ENCODE data around the gene OTOR.

DNA sequence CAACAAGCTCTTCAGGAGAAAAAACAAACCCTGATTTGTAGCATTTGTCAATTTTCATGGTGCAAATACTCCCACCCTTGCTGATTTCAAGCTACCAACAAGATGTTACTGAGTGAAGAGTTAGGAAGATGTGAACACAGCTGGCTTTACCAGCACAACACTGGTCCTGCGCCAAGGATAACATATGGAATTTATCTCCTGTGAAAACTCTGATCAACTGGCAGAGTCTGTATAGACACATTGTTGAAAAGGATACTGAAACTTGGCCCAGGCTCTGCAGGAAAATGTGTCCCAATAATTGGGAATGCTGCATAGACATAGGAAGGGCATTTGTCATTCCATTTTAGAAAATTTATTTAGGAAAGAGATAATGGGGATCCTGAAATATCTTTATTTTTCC, 29.0 kb downstream of the OTOR start:
- TF ChIP-seq EZH2 (IDR thresholded peaks at IDR 0.05): no peak
- TF ChIP-seq, protein P1, sequence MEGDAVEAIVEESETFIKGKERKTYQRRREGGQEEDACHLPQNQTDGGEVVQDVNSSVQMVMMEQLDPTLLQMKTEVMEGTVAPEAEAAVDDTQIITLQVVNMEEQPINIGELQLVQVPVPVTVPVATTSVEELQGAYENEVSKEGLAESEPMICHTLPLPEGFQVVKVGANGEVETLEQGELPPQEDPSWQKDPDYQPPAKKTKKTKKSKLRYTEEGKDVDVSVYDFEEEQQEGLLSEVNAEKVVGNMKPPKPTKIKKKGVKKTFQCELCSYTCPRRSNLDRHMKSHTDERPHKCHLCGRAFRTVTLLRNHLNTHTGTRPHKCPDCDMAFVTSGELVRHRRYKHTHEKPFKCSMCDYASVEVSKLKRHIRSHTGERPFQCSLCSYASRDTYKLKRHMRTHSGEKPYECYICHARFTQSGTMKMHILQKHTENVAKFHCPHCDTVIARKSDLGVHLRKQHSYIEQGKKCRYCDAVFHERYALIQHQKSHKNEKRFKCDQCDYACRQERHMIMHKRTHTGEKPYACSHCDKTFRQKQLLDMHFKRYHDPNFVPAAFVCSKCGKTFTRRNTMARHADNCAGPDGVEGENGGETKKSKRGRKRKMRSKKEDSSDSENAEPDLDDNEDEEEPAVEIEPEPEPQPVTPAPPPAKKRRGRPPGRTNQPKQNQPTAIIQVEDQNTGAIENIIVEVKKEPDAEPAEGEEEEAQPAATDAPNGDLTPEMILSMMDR (IDR thresholded peaks at IDR 0.05): no peak
- TF ChIP-seq EZH2phosphoT487 (IDR thresholded peaks at IDR 0.05): no peak

Measured in neural progenitor cell (in vitro differentiated cells).